Activated T-cell treated with anti-CD3 and anti-CD28 coated beads, Interleukin-2, amount 50 U/mL, for 1 hour (primary cell): ENCODE data around the gene ARRB1.
"Not testable (repeated sequence)": the region's sequence is repeated elsewhere in the genome, so short reads cannot be mapped to it uniquely, and the experiment has no call there.

Experiments
- DNase-seq: peaks from one replicate; pipeline ENCODE4 v3.0.0-alpha.2; 2020

ARRB1 gene

GRCh38 chr11:75371949-75372876, 20.8 kb upstream of the ARRB1 start:
- no peak for DNase-seq

GRCh38 chr11:75369560-75370255, 18.2 kb upstream of the ARRB1 start:
- no peak for DNase-seq

GRCh38 chr11:75366826-75367225, 15.4 kb upstream of the ARRB1 start:
- DNase-seq: not testable (repeated sequence)

- no peak for DNase-seq
Observed at GRCh38 chr11:75365711-75366181, 14.3 kb upstream of the ARRB1 start.

- not testable (repeated sequence) for DNase-seq
Observed at GRCh38 chr11:75362285-75362684, 10.8 kb upstream of the ARRB1 start.

- DNase-seq: no peak
Observed at GRCh38 chr11:75356613-75357012, 5.2 kb upstream of the ARRB1 start.

GRCh38 chr11:75355051-75355450, 3.6 kb upstream of the ARRB1 start:
- DNase-seq: no peak

- DNase-seq: no peak
Observed at GRCh38 chr11:75352588-75353206, 1.2 kb upstream of the ARRB1 start.

- peak; percentile 65 for DNase-seq
Observed at GRCh38 chr11:75351791-75352587, 528 bp upstream of the ARRB1 start.

GRCh38 chr11:75350743-75351540, 519 bp downstream of the ARRB1 start:
- peak; percentile 55 for DNase-seq

GRCh38 chr11:75350122-75350742, 1.2 kb downstream of the ARRB1 start:
- no peak for DNase-seq

- DNase-seq: no peak
Observed at GRCh38 chr11:75349521-75350116, 1.8 kb downstream of the ARRB1 start.

GRCh38 chr11:75347781-75348566, 3.5 kb downstream of the ARRB1 start:
- no peak for DNase-seq

- no peak for DNase-seq
Observed at GRCh38 chr11:75346912-75347647, 4.4 kb downstream of the ARRB1 start.

- no peak for DNase-seq
Observed at GRCh38 chr11:75346296-75346695, 5.2 kb downstream of the ARRB1 start.

GRCh38 chr11:75345455-75346160, 5.9 kb downstream of the ARRB1 start:
- DNase-seq: no peak

- no peak for DNase-seq
Observed at GRCh38 chr11:75344761-75345454, 6.6 kb downstream of the ARRB1 start.

GRCh38 chr11:75344186-75344585, 7.3 kb downstream of the ARRB1 start:
- no peak for DNase-seq
